ENCODE measurements around the gene DHRSX.
"Not testable (repeated sequence)": the region's sequence is repeated elsewhere in the genome, so short reads cannot be mapped to it uniquely, and the experiment has no call there.

DHRSX gene

DNA sequence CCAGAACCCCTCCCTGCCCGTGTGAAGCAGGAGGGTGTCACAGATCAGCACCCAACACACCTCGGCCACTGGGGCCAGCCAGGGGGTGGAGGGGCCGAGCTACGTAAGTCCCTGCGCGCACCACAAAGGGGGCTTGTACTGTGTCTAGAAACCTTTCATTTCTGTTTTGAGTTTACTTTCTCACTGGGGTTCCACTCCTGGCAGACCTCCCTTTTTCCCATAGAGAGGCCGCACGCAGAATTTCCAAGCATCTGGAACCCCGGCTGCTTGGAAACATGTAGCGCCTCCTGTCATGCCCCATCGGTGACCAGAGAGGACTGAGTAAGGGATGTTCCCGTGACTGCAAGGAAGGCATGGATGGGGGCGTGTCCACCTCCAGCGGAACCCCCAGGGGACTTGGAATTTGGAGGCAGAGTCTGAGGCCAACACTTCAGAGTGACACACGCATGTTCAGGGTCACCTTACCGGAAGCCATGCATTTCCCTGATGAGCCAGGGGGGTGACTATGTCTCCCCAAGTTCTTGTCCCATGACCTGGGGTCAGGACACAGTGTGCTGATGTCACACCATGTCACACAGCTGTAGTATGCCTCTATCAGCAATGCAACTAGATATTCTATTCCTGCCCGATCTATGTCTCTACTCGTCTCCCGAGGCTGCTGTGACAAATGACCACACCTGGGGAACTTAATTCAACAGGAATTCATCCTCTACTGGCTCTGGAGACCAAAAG lies 105.3 kb downstream of the DHRSX start:
- DNase-seq (ENCODE audit: low read depth in 2 of 2): no peak

GRCh38 chrX:2391869-2392606 lies 108.7 kb downstream of the DHRSX start:
- peak; percentile 71 to 72 for DNase-seq (ENCODE audit: low read depth in 2 of 2)

- DNase-seq (ENCODE audit: low read depth in 2 of 2): no peak
These were observed 110.0 kb downstream of the DHRSX start for GRCh38 chrX:2390754-2391153.

DNA sequence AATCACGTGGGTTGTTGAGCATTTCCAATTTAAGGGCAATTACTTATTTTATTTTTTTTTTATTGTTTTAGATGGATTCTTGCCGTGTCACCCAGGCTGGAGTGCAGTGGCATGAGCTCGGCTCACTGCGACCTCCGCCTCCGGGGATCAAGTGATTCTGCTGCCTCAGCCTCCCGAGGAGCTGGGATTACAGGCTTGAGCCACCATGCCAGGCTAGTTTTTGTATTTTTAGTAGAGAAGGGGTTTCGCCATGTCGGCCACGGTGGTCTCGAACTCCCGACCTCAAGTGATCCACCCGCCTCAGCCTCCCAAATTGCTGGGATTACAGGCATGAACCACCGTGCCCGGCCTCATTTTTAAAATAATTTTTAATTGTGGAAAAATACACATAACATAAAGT lies 111.0 kb downstream of the DHRSX start:
- DNase-seq (ENCODE audit: low read depth in 2 of 2): not testable (repeated sequence)

GRCh38 chrX:2389324-2389723 lies 111.5 kb downstream of the DHRSX start:
- DNase-seq (ENCODE audit: low read depth in 2 of 2): no peak

DNA sequence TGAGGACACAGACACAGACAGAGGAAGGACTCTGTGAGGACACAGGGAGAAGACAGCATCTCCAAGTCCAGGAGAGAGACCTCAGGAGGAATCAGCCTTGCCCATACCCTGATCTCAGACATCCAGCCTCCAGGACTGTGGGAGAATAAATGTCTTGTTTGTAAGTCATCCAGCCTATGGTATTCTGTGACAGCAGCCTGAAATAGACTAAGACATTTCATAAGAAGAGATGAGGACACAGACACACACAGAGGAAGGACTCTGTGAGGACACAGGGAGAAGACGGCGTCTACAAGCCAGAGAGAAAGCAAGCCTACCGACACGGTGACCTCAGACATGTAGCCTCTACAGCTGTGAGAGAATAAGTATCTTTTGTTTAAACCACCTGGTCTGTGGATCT lies 112.1 kb downstream of the DHRSX start:
- no peak for DNase-seq (ENCODE audit: low read depth in 2 of 2)

- DNase-seq (ENCODE audit: low read depth in 2 of 2): no peak
These were observed 113.0 kb downstream of the DHRSX start for GRCh38 chrX:2387614-2388239.

GRCh38 chrX:2385224-2385623 lies 115.6 kb downstream of the DHRSX start:
- peak in 1 of 2 experiments; percentile 49 for DNase-seq (ENCODE audit: low read depth in 2 of 2)

- no peak for DNase-seq (ENCODE audit: low read depth in 2 of 2)
These were observed 116.3 kb downstream of the DHRSX start for GRCh38 chrX:2384486-2384885.

DNA sequence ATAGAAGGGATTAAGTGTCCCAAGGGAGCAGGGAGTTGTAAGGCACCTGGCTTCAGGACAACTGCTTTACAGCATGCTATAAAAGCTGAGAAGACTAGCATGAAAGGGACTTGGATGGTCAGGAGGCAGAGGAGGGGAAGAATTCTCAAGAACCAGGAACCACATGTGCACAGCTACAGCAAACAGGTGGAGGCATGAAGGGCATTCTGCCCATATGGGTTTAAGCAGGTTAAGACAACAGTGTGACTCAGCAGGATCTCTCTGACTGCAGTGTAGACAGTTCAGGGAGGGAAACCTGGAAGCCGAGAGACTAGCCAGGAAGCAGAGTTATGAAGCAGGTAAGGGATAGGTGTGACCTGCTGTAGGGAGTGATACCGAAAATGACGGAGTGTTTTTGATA lies 117.0 kb downstream of the DHRSX start:
- no peak for DNase-seq (ENCODE audit: low read depth in 2 of 2)

GRCh38 chrX:2383144-2383543 lies 117.6 kb downstream of the DHRSX start:
- no peak for DNase-seq (ENCODE audit: low read depth in 2 of 2)

GRCh38 chrX:2382433-2383048 lies 118.2 kb downstream of the DHRSX start:
- DNase-seq (ENCODE audit: low read depth in 2 of 2): not testable (repeated sequence)

DNA sequence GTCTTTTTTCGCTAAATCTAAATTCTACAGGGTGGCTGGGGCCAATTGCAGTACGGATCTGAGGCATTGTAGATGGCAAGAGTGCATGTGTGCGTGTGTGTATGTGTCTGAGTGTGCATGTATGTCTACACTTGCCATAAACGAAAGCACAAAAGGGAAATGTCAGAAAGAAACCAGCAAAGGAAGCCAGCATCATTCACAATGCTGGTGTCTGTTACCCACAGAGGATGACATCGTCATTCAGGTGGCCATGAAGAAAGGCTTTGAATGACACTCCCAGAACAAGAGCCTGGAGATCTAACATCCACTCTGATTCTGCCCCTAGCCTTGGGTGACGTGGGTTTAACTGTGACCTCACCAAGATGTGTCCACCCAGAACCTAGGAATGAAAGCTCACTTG lies 124.6 kb downstream of the DHRSX start:
- no peak for DNase-seq (ENCODE audit: low read depth in 2 of 2)

- peak; percentile 73 to 74 for DNase-seq (ENCODE audit: low read depth in 2 of 2)
These were observed 126.7 kb downstream of the DHRSX start for GRCh38 chrX:2374086-2374485.

GRCh38 chrX:2373615-2374014 lies 127.2 kb downstream of the DHRSX start:
- DNase-seq (ENCODE audit: low read depth in 2 of 2): no peak

- no peak for DNase-seq (ENCODE audit: low read depth in 2 of 2)
These were observed 129.6 kb downstream of the DHRSX start for GRCh38 chrX:2371026-2371711.

GRCh38 chrX:2370456-2370855 lies 130.3 kb downstream of the DHRSX start:
- DNase-seq (ENCODE audit: low read depth in 2 of 2): peak; percentile 64 to 69

GRCh38 chrX:2369206-2369605 lies 131.6 kb downstream of the DHRSX start:
- no peak for DNase-seq (ENCODE audit: low read depth in 2 of 2)

GRCh38 chrX:2360731-2361130 lies 140.0 kb downstream of the DHRSX start:
- DNase-seq (ENCODE audit: low read depth in 2 of 2): no peak

GRCh38 chrX:2359522-2359921 lies 141.3 kb downstream of the DHRSX start:
- not testable (repeated sequence) for DNase-seq (ENCODE audit: low read depth in 2 of 2)
